Neural progenitor cell (in vitro differentiated cells): ENCODE data around the gene PACSIN2. TPM values are rescaled to one million over a fixed set of nuclear protein-coding genes. Genes with fewer than 3 reads are reported as not detected.

Source experiments
- DNase-seq: peaks from one replicate; pipeline ENCODE4 v3.0.0-alpha.2; 2016; ENCODE audit warnings: low spot score
- H2AFZ ChIP-seq: fragments of 200-600 bp; sonication (generic); replicated peaks from 2 replicates; pipeline ENCODE4 v1.6.1; 2016; ENCODE audit warnings: antibody characterized with exemption
- H3F3A ChIP-seq: fragments of 200-600 bp; sonication (generic); 2 replicates; pipeline ENCODE4 v1.6.1; 2016; ENCODE audit warnings: antibody characterized with exemption, low read depth
- H3K27ac ChIP-seq: fragments of 200-600 bp; sonication (generic); 2 replicates; pipeline ENCODE4 v1.5.1; 2016; ENCODE audit warnings: mild to moderate bottlenecking
- H3K27me3 ChIP-seq: fragments of 200-600 bp; sonication (generic); 2 replicates; pipeline ENCODE4 v1.6.1; 2016; ENCODE audit warnings: mild to moderate bottlenecking, moderate library complexity
- H3K36me3 ChIP-seq: fragments of 200-600 bp; sonication (generic); 2 replicates; pipeline ENCODE4 v1.5.1; 2016
- H3K4me1 ChIP-seq: fragments of 200-600 bp; sonication (generic); 2 replicates; pipeline ENCODE4 v1.6.1; 2016; ENCODE audit warnings: mixed run types
- H3K4me2 ChIP-seq: fragments of 200-600 bp; sonication (generic); 2 replicates; pipeline ENCODE4 v1.6.1; 2016
- H3K4me3 ChIP-seq: fragments of 200-600 bp; sonication (generic); 2 replicates; pipeline ENCODE4 v1.5.1; 2016
- H3K79me2 ChIP-seq: fragments of 200-600 bp; sonication (generic); 2 replicates; pipeline ENCODE4 v1.6.1; 2016; ENCODE audit warnings: low read depth
- H3K9ac ChIP-seq: fragments of 200-600 bp; sonication (generic); 2 replicates; pipeline ENCODE4 v1.6.1; 2016
- H3K9me3 ChIP-seq: fragments of 200-600 bp; sonication (generic); 2 replicates; pipeline ENCODE4 v1.5.1; 2016; ENCODE audit warnings: low read depth
- H4K20me1 ChIP-seq: fragments of 200-600 bp; sonication (generic); 2 replicates; pipeline ENCODE4 v1.6.1; 2016; ENCODE audit warnings: low read depth
- H3K27ac Mint-ChIP-seq: 3 replicates; pipeline ENCODE4 v1.8.0; 2021; ENCODE audit warnings: mixed read lengths
- H3K27me3 Mint-ChIP-seq: 2 replicates; pipeline ENCODE4 v1.8.0; 2022; ENCODE audit warnings: low read depth, mild to moderate bottlenecking, inconsistent platforms, moderate library complexity, mixed read lengths; ENCODE audit not compliant: insufficient read depth
- H3K36me3 Mint-ChIP-seq: 3 replicates; pipeline ENCODE4 v1.8.0; 2021; ENCODE audit warnings: mixed read lengths
- H3K4me1 Mint-ChIP-seq: 3 replicates; pipeline ENCODE4 v1.8.0; 2021; ENCODE audit warnings: mixed read lengths
- H3K4me3 Mint-ChIP-seq: 3 replicates; pipeline ENCODE4 v1.8.0; 2021; ENCODE audit warnings: mild to moderate bottlenecking, moderate library complexity, mixed read lengths
- H3K9me3 Mint-ChIP-seq: 3 replicates; pipeline ENCODE4 v1.8.0; 2020; ENCODE audit warnings: mixed read lengths
- CTCF ChIP-seq: fragments of 200-600 bp; sonication (generic); IDR thresholded peaks from 2 replicates; pipeline ENCODE4 v1.5.1; 2017; ENCODE audit warnings: antibody characterized with exemption, mild to moderate bottlenecking
- EZH2 ChIP-seq: fragments of 200-600 bp; sonication (generic); IDR thresholded peaks from 2 replicates; pipeline ENCODE4 v1.6.1; 2017; ENCODE audit warnings: antibody characterized with exemption, mild to moderate bottlenecking, moderate library complexity
- EZH2phosphoT487 ChIP-seq: fragments of 200-600 bp; sonication (generic); IDR thresholded peaks from 2 replicates; pipeline ENCODE4 v1.6.1; 2017; ENCODE audit warnings: antibody characterized with exemption
- total RNA-seq: library from RNA; depleted of rRNA; stranded (reverse); fragments of >200 nt; gene quantifications from 2 replicates; pipeline ENCODE4 v1.2.3, GENCODE V29; 2015; ENCODE audit warnings: low replicate concordance

Gene PACSIN2
- total RNA-seq, 1 donor from 2014 or later: 38.1 TPM

GRCh38 chr22:42910221-42910942 is 104.6 kb downstream of the PACSIN2 start:
- H3K27ac Mint-ChIP-seq: no peak overlapping the region
- peaks cover 10% of the 10 kb centered on the region for H3K36me3 Mint-ChIP-seq
- Histone ChIP-seq H3K4me3 (no peak overlapping the region), H3K27me3 (no peaks in the 10 kb centered on the region), H4K20me1 (peaks cover 92% of the 10 kb centered on the region), H3K79me2 (peaks cover 33% of the 10 kb centered on the region), H3K27ac (no peak overlapping the region), H2AFZ (no peak overlapping the region), H3F3A (no peaks in the 10 kb centered on the region), H3K36me3 (no peaks in the 10 kb centered on the region), H3K9ac (no peak overlapping the region), H3K4me1 (peaks cover 11% of the 10 kb centered on the region), H3K4me2 (no peak overlapping the region), H3K9me3 (no peaks in the 10 kb centered on the region)
- H3K27me3 Mint-ChIP-seq: peaks cover 2% of the 10 kb centered on the region
- H3K9me3 Mint-ChIP-seq: no peaks in the 10 kb centered on the region
- DNase-seq: no peak
- no peak for TF ChIP-seq EZH2
- TF ChIP-seq EZH2phosphoT487: no peak
- TF ChIP-seq CTCF: no peak
- no peak overlapping the region for H3K4me3 Mint-ChIP-seq
- H3K4me1 Mint-ChIP-seq: peaks cover 31% of the 10 kb centered on the region

- no peak overlapping the region for H2AFZ ChIP-seq
- H3K9me3 Mint-ChIP-seq: no peaks in the 10 kb centered on the region
- peaks cover 19% of the 10 kb centered on the region for H3K4me1 ChIP-seq
- no peak overlapping the region for H3K4me3 ChIP-seq
- H3K36me3 Mint-ChIP-seq: peaks cover 10% of the 10 kb centered on the region
- no peak overlapping the region for H3K4me2 ChIP-seq
- peaks cover 2% of the 10 kb centered on the region for H3K27me3 Mint-ChIP-seq
- TF ChIP-seq CTCF: no peak
- no peak for TF ChIP-seq EZH2phosphoT487
- no peak for TF ChIP-seq EZH2
- no peak overlapping the region for H3K27ac Mint-ChIP-seq
- no peak for DNase-seq
- H3K27me3 ChIP-seq: no peaks in the 10 kb centered on the region
- peaks cover 35% of the 10 kb centered on the region for H3K4me1 Mint-ChIP-seq
- no peak overlapping the region for H3K27ac ChIP-seq
- no peaks in the 10 kb centered on the region for H3K36me3 ChIP-seq
- H3K4me3 Mint-ChIP-seq: no peak overlapping the region
- no peaks in the 10 kb centered on the region for H3K9me3 ChIP-seq
- H3F3A ChIP-seq: no peaks in the 10 kb centered on the region
- peaks cover 33% of the 10 kb centered on the region for H3K79me2 ChIP-seq
- no peak overlapping the region for H3K9ac ChIP-seq
- peaks cover 92% of the 10 kb centered on the region for H4K20me1 ChIP-seq
These were observed 105.4 kb downstream of the PACSIN2 start for GRCh38 chr22:42909363-42910058.

GRCh38 chr22:42908374-42908746 is 106.6 kb downstream of the PACSIN2 start:
- Histone ChIP-seq H3K4me3 (no peak overlapping the region), H3K79me2 (peaks cover 31% of the 10 kb centered on the region), H3K27ac (no peak overlapping the region), H3K4me2 (no peak overlapping the region), H3K36me3 (no peaks in the 10 kb centered on the region), H3K4me1 (peaks cover 21% of the 10 kb centered on the region), H2AFZ (no peak overlapping the region), H3K9me3 (no peaks in the 10 kb centered on the region), H3K9ac (peak overlapping the region; percentile 37), H3K27me3 (no peaks in the 10 kb centered on the region), H3F3A (peaks cover 3% of the 10 kb centered on the region), H4K20me1 (peaks cover 92% of the 10 kb centered on the region)
- H3K9me3 Mint-ChIP-seq: no peaks in the 10 kb centered on the region
- DNase-seq: no peak
- peaks cover 2% of the 10 kb centered on the region for H3K27me3 Mint-ChIP-seq
- H3K4me3 Mint-ChIP-seq: no peak overlapping the region
- H3K4me1 Mint-ChIP-seq: peaks cover 39% of the 10 kb centered on the region
- no peak for TF ChIP-seq EZH2
- no peak for TF ChIP-seq CTCF
- no peak for TF ChIP-seq EZH2phosphoT487
- no peak overlapping the region for H3K27ac Mint-ChIP-seq
- H3K36me3 Mint-ChIP-seq: peaks cover 10% of the 10 kb centered on the region
